GM21529 (cell line): ENCODE data around the gene RAB3IL1.

ENCODE experiments used
- ATAC-seq: cut with Tn5 transposase; IDR thresholded peaks from one replicate; pipeline ENCODE4 v1.9.1; 2021; ENCODE audit not compliant: unreplicated experiment

Gene RAB3IL1

GRCh38 chr11:61869429-61869707, 48.0 kb downstream of the RAB3IL1 start:
- ATAC-seq: no peak

GRCh38 chr11:61868571-61869428, 48.6 kb downstream of the RAB3IL1 start:
- ATAC-seq: no peak

- ATAC-seq: no peak
Observed at GRCh38 chr11:61866958-61867343, 50.4 kb downstream of the RAB3IL1 start.

- ATAC-seq: no peak
Observed at GRCh38 chr11:61866231-61866957, 51.0 kb downstream of the RAB3IL1 start.

GRCh38 chr11:61864814-61865775, 52.3 kb downstream of the RAB3IL1 start:
- no peak for ATAC-seq

- ATAC-seq: no peak
Observed at GRCh38 chr11:61863548-61864081, 53.8 kb downstream of the RAB3IL1 start.

GRCh38 chr11:61862714-61863547, 54.4 kb downstream of the RAB3IL1 start:
- no peak for ATAC-seq

GRCh38 chr11:61861634-61862033, 55.7 kb downstream of the RAB3IL1 start:
- ATAC-seq: no peak

- ATAC-seq: no peak
Observed at GRCh38 chr11:61860054-61860903, 57.1 kb downstream of the RAB3IL1 start.

- no peak for ATAC-seq
Observed at GRCh38 chr11:61855939-61856680, 61.3 kb downstream of the RAB3IL1 start.

- ATAC-seq: no peak
Observed at GRCh38 chr11:61854966-61855714, 62.2 kb downstream of the RAB3IL1 start.

- no peak for ATAC-seq
Observed at GRCh38 chr11:61854206-61854895, 63.0 kb downstream of the RAB3IL1 start.

- ATAC-seq: no peak
Observed at GRCh38 chr11:61853698-61854169, 63.6 kb downstream of the RAB3IL1 start.

- no peak for ATAC-seq
Observed at GRCh38 chr11:61851900-61852295, 65.5 kb downstream of the RAB3IL1 start.

- no peak for ATAC-seq
Observed at GRCh38 chr11:61851113-61851899, 66.1 kb downstream of the RAB3IL1 start.

GRCh38 chr11:61850687-61851086, 66.7 kb downstream of the RAB3IL1 start:
- ATAC-seq: no peak
